H9 (cell line): ENCODE results near the gene MAJIN. TPM values are rescaled to one million over a fixed set of nuclear protein-coding genes. Genes with fewer than 3 reads are reported as not detected.

Experiments used
- DNase-seq: peaks from one replicate; pipeline ENCODE4 v3.0.0-alpha.2; 2017
- H2AFZ ChIP-seq: one replicate; pipeline ENCODE4 v1.6.1; 2013; ENCODE audit warnings: mild to moderate bottlenecking, low read length, control low read depth, moderate library complexity
- H2AK5ac ChIP-seq: 2 replicates; pipeline ENCODE4 v1.6.1; 2013; ENCODE audit warnings: low read length, control low read depth, mixed read lengths; ENCODE audit not compliant: insufficient read length
- H2BK120ac ChIP-seq: one replicate; pipeline ENCODE4 v1.6.1; 2013; ENCODE audit warnings: low read depth, mild to moderate bottlenecking, low read length, control low read depth, inconsistent platforms; ENCODE audit not compliant: poor library complexity, severe bottlenecking
- H2BK12ac ChIP-seq: 2 replicates; pipeline ENCODE4 v1.6.1; 2013; ENCODE audit warnings: low read length, control low read depth, mixed read lengths, low read depth; ENCODE audit not compliant: insufficient read length
- H2BK15ac ChIP-seq: 2 replicates; pipeline ENCODE4 v1.6.1; 2013; ENCODE audit warnings: low read depth, low read length, control low read depth
- H2BK20ac ChIP-seq: one replicate; pipeline ENCODE4 v1.6.1; 2013; ENCODE audit warnings: low read depth, mild to moderate bottlenecking, low read length, control low read depth, inconsistent platforms; ENCODE audit not compliant: poor library complexity, severe bottlenecking
- H2BK5ac ChIP-seq: 2 replicates; pipeline ENCODE4 v1.6.1; 2013; ENCODE audit warnings: low read length, control low read depth, mixed read lengths; ENCODE audit not compliant: insufficient read length
- H3K14ac ChIP-seq: 2 replicates; pipeline ENCODE4 v1.6.1; 2013; ENCODE audit warnings: low read length, control low read depth; ENCODE audit not compliant: insufficient read depth
- H3K18ac ChIP-seq: 2 replicates; pipeline ENCODE4 v1.6.1; 2013; ENCODE audit warnings: low read depth, mild to moderate bottlenecking, mixed read lengths, low read length, control low read depth; ENCODE audit not compliant: insufficient read length
- H3K23ac ChIP-seq: 2 replicates; pipeline ENCODE4 v1.6.1; 2013; ENCODE audit warnings: low read length, control low read depth, mixed read lengths, low read depth; ENCODE audit not compliant: insufficient read length
- H3K23me2 ChIP-seq: 2 replicates; pipeline ENCODE4 v1.6.1; 2013; ENCODE audit warnings: low read depth, mild to moderate bottlenecking, mixed read lengths, low read length, control low read depth; ENCODE audit not compliant: insufficient read length, poor library complexity, severe bottlenecking
- H3K27ac ChIP-seq: 2 replicates; pipeline ENCODE4 v1.5.1; 2013; ENCODE audit warnings: low read length, control low read depth, mixed read lengths, low read depth; ENCODE audit not compliant: insufficient read length
- H3K27me3 ChIP-seq: 2 replicates; pipeline ENCODE4 v1.6.1; 2013; ENCODE audit warnings: low read length, control low read depth, inconsistent platforms; ENCODE audit not compliant: insufficient read depth
- H3K4ac ChIP-seq: 2 replicates; pipeline ENCODE4 v1.6.1; 2013; ENCODE audit warnings: low read depth, mild to moderate bottlenecking, control low read depth, inconsistent platforms, low read length, moderate library complexity
- H3K4me1 ChIP-seq: 2 replicates; pipeline ENCODE4 v1.6.1; 2013; ENCODE audit warnings: low read length, control low read depth, inconsistent platforms; ENCODE audit not compliant: insufficient read depth
- H3K4me2 ChIP-seq: 2 replicates; pipeline ENCODE4 v1.6.1; 2013; ENCODE audit warnings: low read length, control low read depth, mixed read lengths; ENCODE audit not compliant: insufficient read length, insufficient read depth
- H3K56ac ChIP-seq: 2 replicates; pipeline ENCODE4 v1.6.1; 2013; ENCODE audit warnings: low read depth, mild to moderate bottlenecking, mixed read lengths, low read length, control low read depth; ENCODE audit not compliant: insufficient read length
- H3K79me1 ChIP-seq: 2 replicates; pipeline ENCODE4 v1.6.1; 2013; ENCODE audit warnings: low read depth, mild to moderate bottlenecking, moderate library complexity, low read length, control low read depth, inconsistent platforms; ENCODE audit not compliant: insufficient read depth, poor library complexity, severe bottlenecking
- H3K79me2 ChIP-seq: 2 replicates; pipeline ENCODE4 v1.6.1; 2013; ENCODE audit warnings: low read length, control low read depth, inconsistent platforms; ENCODE audit not compliant: insufficient read depth
- H3K9ac ChIP-seq: 2 replicates; pipeline ENCODE4 v1.6.1; 2013; ENCODE audit warnings: low read length, control low read depth, mixed read lengths; ENCODE audit not compliant: insufficient read length; ENCODE audit errors: extremely low read depth
- H3K9me3 ChIP-seq: one replicate; pipeline ENCODE4 v1.6.1; 2013; ENCODE audit warnings: low read depth, low read length, inconsistent platforms; ENCODE audit not compliant: control insufficient read depth
- H3T11ph ChIP-seq: one replicate; pipeline ENCODE4 v1.6.1; 2013; ENCODE audit warnings: mild to moderate bottlenecking, low read length, control low read depth, inconsistent platforms
- H4K20me1 ChIP-seq: one replicate; pipeline ENCODE4 v1.6.1; 2013; ENCODE audit not compliant: control insufficient read depth, insufficient read length, insufficient read depth
- H4K5ac ChIP-seq: 2 replicates; pipeline ENCODE4 v1.6.1; 2013; ENCODE audit warnings: low read depth, mild to moderate bottlenecking, mixed read lengths, low read length, control low read depth; ENCODE audit not compliant: insufficient read length
- H4K8ac ChIP-seq: replicated peaks from 2 replicates; pipeline ENCODE4 v1.6.1; 2013; ENCODE audit warnings: low read length, control low read depth, mixed read lengths, low read depth; ENCODE audit not compliant: insufficient read length
- H4K91ac ChIP-seq: 2 replicates; pipeline ENCODE4 v1.6.1; 2013; ENCODE audit warnings: low read depth, mild to moderate bottlenecking, moderate library complexity, mixed read lengths, low read length, control low read depth; ENCODE audit not compliant: insufficient read length
- H3K27ac Mint-ChIP-seq, 3 experiments: 2 replicates in 2 of 3; 3 replicates in 1 of 3; pipeline ENCODE4 v1.8.0; 2020 to 2021; ENCODE audit warnings: mixed read lengths in 3 of 3, mild to moderate bottlenecking in 1 of 3, moderate library complexity in 1 of 3
- H3K27me3 Mint-ChIP-seq: 2 replicates; pipeline ENCODE4 v1.8.0; 2021; ENCODE audit warnings: low read depth, mild to moderate bottlenecking, moderate library complexity, mixed read lengths
- H3K36me3 Mint-ChIP-seq, 3 experiments: 2 replicates in 2 of 3; 3 replicates in 1 of 3; pipeline ENCODE4 v1.8.0; 2020 to 2021; ENCODE audit warnings: low read depth in 3 of 3, mixed read lengths in 3 of 3; ENCODE audit not compliant: insufficient read depth in 1 of 3
- H3K4me1 Mint-ChIP-seq, 2 experiments: 2 replicates each; pipeline ENCODE4 v1.8.0; 2020; ENCODE audit warnings: mixed read lengths in 2 of 2
- H3K4me3 Mint-ChIP-seq, 2 experiments: 2 replicates in 1 of 2; 3 replicates in 1 of 2; pipeline ENCODE4 v1.8.0; 2020 to 2021; ENCODE audit warnings: mild to moderate bottlenecking in 2 of 2, mixed read lengths in 2 of 2, moderate library complexity in 1 of 2
- H3K9me3 Mint-ChIP-seq, 2 experiments: 2 replicates in 1 of 2; 3 replicates in 1 of 2; pipeline ENCODE4 v1.8.0; 2020; ENCODE audit warnings: mild to moderate bottlenecking in 2 of 2, mixed read lengths in 2 of 2, moderate library complexity in 1 of 2
- CTCF ChIP-seq: fragments of 200-600 bp; sonication (generic); conservative IDR thresholded peaks from 3 replicates; pipeline ENCODE4 v1.8.0; 2021; ENCODE audit warnings: antibody characterized with exemption, mild to moderate bottlenecking
- WGBS: extraction: QIAGEN DNeasy Blood & Tissue Kit; methylation state at CpG from one replicate; pipeline ENCODE4 v1.1.7; 2013; ENCODE audit warnings: missing lambda C conversion rate, low lambda C conversion rate, mixed read lengths; ENCODE audit not compliant: insufficient read length; ENCODE audit errors: extremely low coverage; 5-methylcytosine and 5-hydroxymethylcytosine counted together
- microRNA-seq: library from miRNA; unstranded; fragments of <30 nt; microRNA quantifications from one replicate; pipeline ENCODE4, GENCODE V29; 2020; ENCODE audit warnings: borderline microRNAs expressed
- total RNA-seq: library from RNA; stranded (reverse); gene quantifications from 2 replicates; pipeline ENCODE4 v1.2.1, GENCODE V29; 2021

MAJIN gene
- total RNA-seq, 1 experiment from 2014 or later, result not detected

- H3K9ac ChIP-seq, result no peak overlapping the region
- H3K36me3 Mint-ChIP-seq, result no peaks in the 10 kb centered on the region
These were observed 83.5 kb downstream of the MAJIN start for GRCh38 chr11:64888406-64888728.

More at GRCh38 chr11:64888406-64888728, 83.5 kb downstream of the MAJIN start:
- H4K20me1 ChIP-seq, result no peaks in the 10 kb centered on the region
- no peak overlapping the region for H2BK15ac ChIP-seq
- no peak overlapping the region for H3K23ac ChIP-seq
- H2BK20ac ChIP-seq, result no peak overlapping the region
- no peak for DNase-seq
- no peak overlapping the region for H4K5ac ChIP-seq
- peak overlapping the region; percentile 51 for H3K4me2 ChIP-seq
- no peak overlapping the region for H2BK120ac ChIP-seq
- peaks cover 4% of the 10 kb centered on the region for H3K23me2 ChIP-seq
- H3K56ac ChIP-seq, result no peak overlapping the region
- H3K27ac Mint-ChIP-seq, result peak overlapping the region in 1 of 3 experiments; percentile 44; a peak in 1 of 7 replicates
- no peak overlapping the region for H3K4ac ChIP-seq
- no peak overlapping the region for H2BK5ac ChIP-seq
- no peaks in the 10 kb centered on the region; a peak in 1 of 5 replicates for H3K9me3 Mint-ChIP-seq
- no peak for TF ChIP-seq CTCF
- no peaks in the 10 kb centered on the region for H3K9me3 ChIP-seq
- 0 out of 2 replicates have a peak, but pooled peaks cover 4% of the 10 kb centered on the region for H3K27me3 Mint-ChIP-seq
- H3K27ac ChIP-seq, result no peak overlapping the region
- peak overlapping the region; percentile 47 for H3K18ac ChIP-seq
- no CpG with 5 or more reads among the region's 8 CpGs for WGBS
- no peaks in the 10 kb centered on the region for H3K79me1 ChIP-seq
- peak overlapping the region; percentile 44; the same call in 1 of the 2 replicates for H3K14ac ChIP-seq
- no peaks in the 10 kb centered on the region for H3K27me3 ChIP-seq
- no peak overlapping the region for H4K91ac ChIP-seq
- H3K4me3 Mint-ChIP-seq, result peak overlapping the region; percentile 51 to 73; a peak in 3 of 5 replicates
- H2AFZ ChIP-seq, result no peak overlapping the region
- no peak overlapping the region for H2AK5ac ChIP-seq
- no peaks in the 10 kb centered on the region; the same call in 1 of the 2 replicates for H3K4me1 ChIP-seq
- H4K8ac ChIP-seq, result no peak overlapping the region
- no peak overlapping the region for H2BK12ac ChIP-seq
- no peak overlapping the region for H3T11ph ChIP-seq
- no peaks in the 10 kb centered on the region for H3K79me2 ChIP-seq
- peaks cover 12 to 23% of the 10 kb centered on the region in 2 experiments for H3K4me1 Mint-ChIP-seq

Small RNA genes lying within 50 kb of the gene (microRNA-seq; reads per million reads assigned to microRNA genes)
- gene MIR6749 (not detected), gene MIR6750 (not detected), gene MIR6879 (not detected)

Other genes starting within 250 kb of the MAJIN start
- gene NRXN2, start 248.9 kb downstream of the MAJIN start, total RNA-seq, result 3.9 and 4.8 TPM in 2 replicates
- 24.0 and 26.9 TPM in 2 replicates for gene RASGRP2, start 228.0 kb downstream of the MAJIN start, total RNA-seq
- gene PYGM, start 212.1 kb downstream of the MAJIN start, total RNA-seq, result 3.6 TPM in 2 replicates
- 514 and 528 TPM in 2 replicates for gene SF1, start 193.6 kb downstream of the MAJIN start, total RNA-seq
- 21.6 and 24.7 TPM in 2 replicates for gene MAP4K2, start 168.9 kb downstream of the MAJIN start, total RNA-seq
- 49.9 and 50.0 TPM in 2 replicates for gene MEN1, start 161.6 kb downstream of the MAJIN start, total RNA-seq
- 24.2 and 24.9 TPM in 2 replicates for gene CDC42BPG, start 127.5 kb downstream of the MAJIN start, total RNA-seq
- 29.1 and 31.0 TPM in 2 replicates for gene EHD1, start 93.5 kb downstream of the MAJIN start, total RNA-seq
- gene ATG2A, start 54.9 kb downstream of the MAJIN start, total RNA-seq, result 21.3 and 22.1 TPM in 2 replicates
- gene PPP2R5B, start 47.4 kb downstream of the MAJIN start, total RNA-seq, result 5.0 and 6.3 TPM in 2 replicates
- gene GPHA2, start 36.2 kb downstream of the MAJIN start, total RNA-seq, result 1.3 and 2.1 TPM in 2 replicates
- gene BATF2, start 24.9 kb upstream of the MAJIN start, total RNA-seq, result 0.72 and 1.0 TPM in 2 replicates
- gene ARL2, start 42.1 kb upstream of the MAJIN start, total RNA-seq, result 200 and 203 TPM in 2 replicates
- gene SNX15, start 55.3 kb upstream of the MAJIN start, total RNA-seq, result 24.3 and 25.7 TPM in 2 replicates
- 20.7 and 21.9 TPM in 2 replicates for gene SAC3D1, start 69.1 kb upstream of the MAJIN start, total RNA-seq
- 1.0 and 1.2 TPM in 2 replicates for gene NAALADL1, start 86.4 kb upstream of the MAJIN start, total RNA-seq
- gene CDCA5, start 111.9 kb upstream of the MAJIN start, total RNA-seq, result 93.9 and 94.8 TPM in 2 replicates
- 24.2 and 26.7 TPM in 2 replicates for gene ZFPL1, start 112.1 kb upstream of the MAJIN start, total RNA-seq
- 94.7 and 98.5 TPM in 2 replicates for gene VPS51, start 124.1 kb upstream of the MAJIN start, total RNA-seq
- 74.8 and 76.1 TPM in 2 replicates for gene TM7SF2, start 139.8 kb upstream of the MAJIN start, total RNA-seq
- gene ZNHIT2, start 145.6 kb upstream of the MAJIN start, total RNA-seq, result 18.3 and 19.0 TPM in 2 replicates
- 898 and 954 TPM in 2 replicates for gene FAU, start 150.0 kb upstream of the MAJIN start, total RNA-seq
- 66.7 and 73.4 TPM in 2 replicates for gene MRPL49, start 150.2 kb upstream of the MAJIN start, total RNA-seq
- 31.3 and 31.6 TPM in 2 replicates for gene SYVN1, start 162.4 kb upstream of the MAJIN start, total RNA-seq
- 0.44 and 0.61 TPM in 2 replicates for gene SPDYC, start 198.1 kb upstream of the MAJIN start, total RNA-seq
- 175 and 178 TPM in 2 replicates for gene CAPN1, start 209.8 kb upstream of the MAJIN start, total RNA-seq